Keratinocyte (primary cell): Measurements from ENCODE around the gene NPPA. TPM values are rescaled to one million over a fixed set of nuclear protein-coding genes. Genes with fewer than 3 reads are reported as not detected.

Experiments used
- DNase-seq: peaks from one replicate; pipeline ENCODE4 v3.0.0-alpha.2; 2011; ENCODE audit warnings: low read depth, missing footprints, low spot score
- FAIRE-seq: peaks from 2 replicates; lab custom pipeline; 2011; peaks lifted over from hg19 to GRCh38; lab: Jason Lieb, UNC
- H2AFZ ChIP-seq: 2 replicates; pipeline ENCODE4 v1.6.0; 2012; ENCODE audit warnings: low read length, control low read depth, inconsistent platforms; ENCODE audit not compliant: control insufficient read depth
- H3K27ac ChIP-seq: 2 replicates; pipeline ENCODE4 v1.5.1; 2011; ENCODE audit warnings: low read length; ENCODE audit not compliant: control insufficient read depth, insufficient read depth
- H3K27me3 ChIP-seq: 3 replicates; pipeline ENCODE4 v1.6.0; 2011; ENCODE audit warnings: low read length; ENCODE audit not compliant: control insufficient read depth, insufficient read depth; ENCODE audit errors: extremely low read depth
- H3K36me3 ChIP-seq, 2 experiments: 2 replicates in 1 of 2; 3 replicates in 1 of 2; pipeline ENCODE4 v1.5.1; 2011; ENCODE audit warnings: low read length in 2 of 2, mild to moderate bottlenecking in 1 of 2; ENCODE audit not compliant: control insufficient read depth in 2 of 2, insufficient read depth in 2 of 2; ENCODE audit errors: extremely low read depth in 1 of 2
- H3K4me1 ChIP-seq: 3 replicates; pipeline ENCODE4 v1.5.1; 2011; ENCODE audit warnings: low read length; ENCODE audit not compliant: control insufficient read depth, insufficient read depth; ENCODE audit errors: extremely low read depth
- H3K4me2 ChIP-seq: 3 replicates; pipeline ENCODE4 v1.6.0; 2011; ENCODE audit warnings: low read depth, low read length; ENCODE audit not compliant: control insufficient read depth, insufficient read depth; ENCODE audit errors: extremely low read depth
- H3K4me3 ChIP-seq, 3 experiments: fragments of 200-600 bp in 1 of 3; sonication (generic) in 1 of 3; 2 replicates in 2 of 3; 3 replicates in 1 of 3; pipeline ENCODE4 v1.5.1; 2011 to 2016; ENCODE audit warnings: low read length in 3 of 3, mild to moderate bottlenecking in 3 of 3, control low read depth in 2 of 3, inconsistent platforms in 1 of 3, low read depth in 1 of 3, mixed read lengths in 1 of 3, mixed run types in 1 of 3, moderate library complexity in 1 of 3; ENCODE audit not compliant: control insufficient read depth in 2 of 3, insufficient read depth in 2 of 3; ENCODE audit errors: extremely low read depth in 1 of 3
- H3K79me2 ChIP-seq: 2 replicates; pipeline ENCODE4 v1.6.0; 2012; ENCODE audit warnings: low read length; ENCODE audit not compliant: control insufficient read depth, insufficient read depth
- H3K9ac ChIP-seq: 3 replicates; pipeline ENCODE4 v1.6.0; 2011; ENCODE audit warnings: low read length; ENCODE audit not compliant: control insufficient read depth, insufficient read depth; ENCODE audit errors: extremely low read depth
- H3K9me1 ChIP-seq: 3 replicates; pipeline ENCODE4 v1.6.0; 2011; ENCODE audit warnings: low read length; ENCODE audit not compliant: control insufficient read depth, insufficient read depth; ENCODE audit errors: extremely low read depth
- H3K9me3 ChIP-seq: 2 replicates; pipeline ENCODE4 v1.5.1; 2012; ENCODE audit warnings: low read depth, low read length; ENCODE audit not compliant: control insufficient read depth
- H4K20me1 ChIP-seq: 3 replicates; pipeline ENCODE4 v1.6.0; 2011; ENCODE audit warnings: low read length; ENCODE audit not compliant: control insufficient read depth, insufficient read depth; ENCODE audit errors: extremely low read depth
- EZH2 ChIP-seq: IDR thresholded peaks from one replicate; pipeline ENCODE4 v1.6.1; 2012; ENCODE audit warnings: inconsistent platforms, mild to moderate bottlenecking, low read length, moderate library complexity
- dilution Hi-C: fragments of 300-500 bp; cut with MboI; formaldehyde crosslinking; loops from one replicate; pipeline ENCODE4 v1.7.0; 2020; ENCODE audit warnings: low sequenced_read_pairs; ENCODE audit not compliant: extremely low pct_ligation_motif_present
- polyA plus RNA-seq, 5 experiments: library from polyadenylated mRNA; depleted of rRNA in 3 of 5; stranded (reverse) in 3 of 5; stranded (forward) in 1 of 5; unstranded in 1 of 5; fragments of >200 nt; gene quantifications; 1 replicate in 1 of 5; 2 replicates in 3 of 5; 3 replicates in 1 of 5; pipeline versions ENCODE4 v1.2.1 to v1.2.3, GENCODE V29; 2011 to 2012; ENCODE audit warnings: missing spikeins in 2 of 5, low read depth in 1 of 5, low replicate concordance in 1 of 5
- TF ChIP-seq, protein P1 (sequence below), 3 experiments: IDR thresholded peaks in 1 of 3; conservative IDR thresholded peaks in 1 of 3; optimal IDR thresholded peaks in 1 of 3; 2 replicates in 2 of 3; 3 replicates in 1 of 3; pipeline versions ENCODE3 to v1.5.1; 2011; ENCODE audit warnings: low read length in 3 of 3, mild to moderate bottlenecking in 3 of 3, moderate library complexity in 2 of 3, control low read depth in 1 of 3, inconsistent platforms in 1 of 3; ENCODE audit not compliant: insufficient read depth in 2 of 3; ENCODE audit errors: extremely low read depth in 1 of 3

The NPPA gene
- polyA plus RNA-seq, 1 donor (not counting 4 experiments of a cell fraction or from before 2014, with no cell fraction given) = not detected

DNA sequence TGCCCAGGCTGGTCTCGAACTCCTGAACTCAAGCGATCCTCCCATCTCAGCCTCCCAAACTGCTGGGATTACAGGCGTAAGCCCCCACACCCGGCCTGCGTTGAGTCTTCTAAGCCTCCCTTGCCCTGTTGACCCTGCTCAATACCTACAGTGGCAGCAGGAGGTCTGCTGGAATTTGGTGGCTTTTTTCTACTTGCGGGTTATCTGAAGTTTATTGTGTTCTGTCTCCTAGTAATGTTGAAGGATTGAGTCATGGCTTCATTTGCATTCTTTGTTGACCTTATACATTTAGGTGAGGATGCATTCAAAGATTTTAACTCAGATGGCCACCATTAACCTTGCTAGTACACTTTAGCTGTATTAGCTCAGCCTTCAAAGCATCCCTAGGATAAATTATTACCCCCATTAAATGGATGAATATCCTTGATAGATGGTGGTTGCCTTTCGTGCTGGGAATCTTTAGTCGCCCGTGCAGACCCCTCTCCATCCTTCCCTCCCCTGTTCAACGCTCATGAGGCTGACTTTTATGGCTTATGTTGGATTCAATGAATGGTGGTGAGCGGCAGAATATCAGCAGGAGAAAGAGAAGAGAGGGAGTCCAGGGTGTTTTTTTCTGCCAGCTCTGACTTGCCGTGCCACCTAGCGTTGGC is 20.9 kb upstream of the NPPA start:
- Histone ChIP-seq H3K4me2 (no peak overlapping the region), H3K27ac (no peak overlapping the region), H2AFZ (no peak overlapping the region), H3K9ac (no peak overlapping the region), H3K79me2 (no peaks in the 10 kb centered on the region), H3K27me3 (peaks cover 6% of the 10 kb centered on the region), H3K4me1 (no peaks in the 10 kb centered on the region), H3K9me3 (no peaks in the 10 kb centered on the region), H3K36me3 (no peaks in the 10 kb centered on the region), H3K9me1 (no peaks in the 10 kb centered on the region), H3K4me3 (no peak overlapping the region), H4K20me1 (no peaks in the 10 kb centered on the region)
- FAIRE-seq (no peak), DNase-seq (no peak)
- TF ChIP-seq EZH2 = no peak
- TF ChIP-seq, protein P1, sequence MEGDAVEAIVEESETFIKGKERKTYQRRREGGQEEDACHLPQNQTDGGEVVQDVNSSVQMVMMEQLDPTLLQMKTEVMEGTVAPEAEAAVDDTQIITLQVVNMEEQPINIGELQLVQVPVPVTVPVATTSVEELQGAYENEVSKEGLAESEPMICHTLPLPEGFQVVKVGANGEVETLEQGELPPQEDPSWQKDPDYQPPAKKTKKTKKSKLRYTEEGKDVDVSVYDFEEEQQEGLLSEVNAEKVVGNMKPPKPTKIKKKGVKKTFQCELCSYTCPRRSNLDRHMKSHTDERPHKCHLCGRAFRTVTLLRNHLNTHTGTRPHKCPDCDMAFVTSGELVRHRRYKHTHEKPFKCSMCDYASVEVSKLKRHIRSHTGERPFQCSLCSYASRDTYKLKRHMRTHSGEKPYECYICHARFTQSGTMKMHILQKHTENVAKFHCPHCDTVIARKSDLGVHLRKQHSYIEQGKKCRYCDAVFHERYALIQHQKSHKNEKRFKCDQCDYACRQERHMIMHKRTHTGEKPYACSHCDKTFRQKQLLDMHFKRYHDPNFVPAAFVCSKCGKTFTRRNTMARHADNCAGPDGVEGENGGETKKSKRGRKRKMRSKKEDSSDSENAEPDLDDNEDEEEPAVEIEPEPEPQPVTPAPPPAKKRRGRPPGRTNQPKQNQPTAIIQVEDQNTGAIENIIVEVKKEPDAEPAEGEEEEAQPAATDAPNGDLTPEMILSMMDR (optimal IDR thresholded peaks at IDR 0.05 in 1 of 3, IDR thresholded peaks at IDR 0.05 in 1 of 3, conservative IDR thresholded peaks at IDR 0.05 in 1 of 3; ENCODE audit: extremely low read depth in 1 of 3, insufficient read depth in 2 of 3, low read length in 3 of 3) = no peak
- dilution Hi-C loops = no loop called here

DNA sequence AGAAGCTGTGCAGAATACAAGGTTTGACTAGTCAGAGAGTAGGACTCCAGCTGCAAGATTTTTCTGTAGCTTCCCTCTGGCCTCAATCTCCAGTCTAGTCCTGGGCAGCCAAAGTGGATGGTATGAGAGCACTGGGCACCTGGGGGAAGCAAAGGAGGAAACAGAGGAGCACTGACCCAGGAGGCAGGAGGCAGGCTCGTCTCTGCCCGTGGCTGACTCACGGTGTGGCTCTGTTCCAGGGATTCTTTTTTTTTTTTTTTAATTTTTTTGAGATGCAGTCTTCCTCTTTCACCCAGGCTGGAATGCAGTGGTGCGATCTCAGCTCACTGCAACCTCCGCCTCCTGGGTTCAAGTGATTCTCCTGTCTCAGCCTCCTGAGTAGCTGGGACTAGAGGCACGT is 15.3 kb upstream of the NPPA start:
- Histone ChIP-seq H3K79me2 (no peaks in the 10 kb centered on the region), H4K20me1 (no peaks in the 10 kb centered on the region), H3K27ac (no peak overlapping the region), H3K9me3 (no peaks in the 10 kb centered on the region), H3K9me1 (no peaks in the 10 kb centered on the region), H3K27me3 (peaks cover 37% of the 10 kb centered on the region), H3K36me3 (no peaks in the 10 kb centered on the region), H3K4me3 (no peak overlapping the region), H3K4me2 (no peak overlapping the region), H3K9ac (no peak overlapping the region), H3K4me1 (peaks cover 3% of the 10 kb centered on the region), H2AFZ (no peak overlapping the region)
- dilution Hi-C loops = no loop called here
- TF ChIP-seq, protein P1 (optimal IDR thresholded peaks at IDR 0.05 in 1 of 3, IDR thresholded peaks at IDR 0.05 in 1 of 3, conservative IDR thresholded peaks at IDR 0.05 in 1 of 3; ENCODE audit: extremely low read depth in 1 of 3, insufficient read depth in 2 of 3, low read length in 3 of 3) = no peak
- DNase-seq (no peak), FAIRE-seq (peak; percentile 52)
